ENCODE measurements around the gene CRNN.

CRNN gene

DNA sequence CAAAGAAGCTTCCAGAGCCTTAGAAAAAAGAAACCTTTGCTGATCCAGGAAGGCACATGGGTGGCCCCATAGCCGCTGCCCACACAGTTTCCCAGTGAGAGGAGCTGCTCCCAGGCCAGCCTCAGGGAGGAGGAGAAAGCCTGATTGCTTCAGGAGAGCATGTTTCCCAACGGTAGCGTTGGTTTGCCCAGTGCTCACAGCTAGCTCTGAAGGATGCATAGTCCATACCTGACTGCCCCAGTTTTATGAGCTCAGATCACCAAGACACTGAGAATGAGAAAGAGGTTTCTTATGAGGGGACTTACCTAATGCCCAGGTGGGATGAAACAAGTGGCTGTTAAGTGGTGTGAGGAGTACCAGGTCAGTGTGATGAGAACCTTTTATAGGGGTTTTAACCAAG is at the start of gene CRNN:
Gene CRNN, minus strand, starts transcription at position 355 of the 400 bp plus-strand sequence. CDS start 2,030 bp downstream, outside the sequence.
- H3K4me3 ChIP-seq (ENCODE audit: low read depth, low read length), result no peak within 1 kb of the TSS
- TF ChIP-seq, protein P1, sequence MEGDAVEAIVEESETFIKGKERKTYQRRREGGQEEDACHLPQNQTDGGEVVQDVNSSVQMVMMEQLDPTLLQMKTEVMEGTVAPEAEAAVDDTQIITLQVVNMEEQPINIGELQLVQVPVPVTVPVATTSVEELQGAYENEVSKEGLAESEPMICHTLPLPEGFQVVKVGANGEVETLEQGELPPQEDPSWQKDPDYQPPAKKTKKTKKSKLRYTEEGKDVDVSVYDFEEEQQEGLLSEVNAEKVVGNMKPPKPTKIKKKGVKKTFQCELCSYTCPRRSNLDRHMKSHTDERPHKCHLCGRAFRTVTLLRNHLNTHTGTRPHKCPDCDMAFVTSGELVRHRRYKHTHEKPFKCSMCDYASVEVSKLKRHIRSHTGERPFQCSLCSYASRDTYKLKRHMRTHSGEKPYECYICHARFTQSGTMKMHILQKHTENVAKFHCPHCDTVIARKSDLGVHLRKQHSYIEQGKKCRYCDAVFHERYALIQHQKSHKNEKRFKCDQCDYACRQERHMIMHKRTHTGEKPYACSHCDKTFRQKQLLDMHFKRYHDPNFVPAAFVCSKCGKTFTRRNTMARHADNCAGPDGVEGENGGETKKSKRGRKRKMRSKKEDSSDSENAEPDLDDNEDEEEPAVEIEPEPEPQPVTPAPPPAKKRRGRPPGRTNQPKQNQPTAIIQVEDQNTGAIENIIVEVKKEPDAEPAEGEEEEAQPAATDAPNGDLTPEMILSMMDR (IDR thresholded peaks at IDR 0.05; ENCODE audit: low read depth, low read length), result no peak

DNA sequence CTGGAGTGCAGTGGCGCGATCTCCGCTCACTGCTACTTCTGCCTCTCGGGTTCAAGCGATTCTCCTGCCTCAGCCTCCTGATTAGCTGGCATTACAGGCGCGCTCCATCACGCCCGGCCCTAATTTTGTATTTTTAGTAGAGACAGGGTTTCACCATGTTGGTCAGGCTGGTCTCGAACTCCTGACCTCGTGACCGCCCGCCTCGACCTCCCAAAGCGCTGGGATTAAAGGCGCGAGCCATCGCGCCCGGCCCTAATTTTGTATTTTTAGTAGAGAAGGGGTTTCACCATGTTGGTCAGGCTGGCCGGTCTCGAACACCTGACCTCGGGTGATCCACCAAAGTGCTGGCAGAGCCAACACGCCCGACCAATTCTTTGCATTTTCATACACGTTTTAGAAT is 48.6 kb upstream of the CRNN start:
- H3K4me3 ChIP-seq (ENCODE audit: low read depth, low read length), result no peak overlapping the region
- TF ChIP-seq, protein P1 (IDR thresholded peaks at IDR 0.05; ENCODE audit: low read depth, low read length), result no peak

DNA sequence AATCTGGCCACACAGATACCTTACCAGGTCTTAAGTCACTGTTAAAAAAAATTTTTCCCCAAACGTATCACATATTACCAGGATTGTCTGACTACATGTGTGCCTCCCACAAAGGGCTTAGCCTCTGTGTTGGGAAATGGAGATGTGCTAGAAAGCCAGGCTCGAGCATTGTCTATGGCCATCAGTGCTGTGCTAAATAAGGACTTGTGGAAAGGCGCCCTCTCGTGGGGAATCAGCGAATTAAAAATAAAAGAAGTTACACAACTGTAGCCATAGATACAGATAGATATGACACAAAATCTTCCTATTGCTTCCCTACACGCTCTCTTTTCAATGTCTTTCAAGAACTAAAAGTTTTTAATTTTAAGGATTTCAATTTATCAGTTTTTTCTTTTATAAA is 47.5 kb upstream of the CRNN start:
- TF ChIP-seq, protein P1 (IDR thresholded peaks at IDR 0.05; ENCODE audit: low read depth, low read length), result peak; percentile 47
- no peak overlapping the region for H3K4me3 ChIP-seq (ENCODE audit: low read depth, low read length)

DNA sequence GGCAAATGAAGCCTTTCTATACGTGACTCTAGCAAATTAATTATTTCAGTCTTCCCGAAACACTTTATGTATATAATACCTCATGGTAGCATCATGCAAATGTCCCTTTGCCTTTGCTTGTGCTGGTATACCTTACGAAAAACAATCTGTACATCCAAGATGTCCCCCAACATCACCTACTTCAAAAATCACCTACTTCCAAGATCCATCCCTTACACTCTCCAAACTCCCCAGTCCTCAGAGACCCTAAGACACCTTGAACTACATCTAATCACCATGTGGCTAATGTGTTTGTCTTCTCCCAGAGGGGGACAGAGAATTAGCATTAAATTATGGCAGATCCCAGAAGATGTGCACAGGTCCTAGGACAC is 46.5 kb upstream of the CRNN start:
- TF ChIP-seq, protein P1 (IDR thresholded peaks at IDR 0.05; ENCODE audit: low read depth, low read length), result no peak
- no peak overlapping the region for H3K4me3 ChIP-seq (ENCODE audit: low read depth, low read length)

DNA sequence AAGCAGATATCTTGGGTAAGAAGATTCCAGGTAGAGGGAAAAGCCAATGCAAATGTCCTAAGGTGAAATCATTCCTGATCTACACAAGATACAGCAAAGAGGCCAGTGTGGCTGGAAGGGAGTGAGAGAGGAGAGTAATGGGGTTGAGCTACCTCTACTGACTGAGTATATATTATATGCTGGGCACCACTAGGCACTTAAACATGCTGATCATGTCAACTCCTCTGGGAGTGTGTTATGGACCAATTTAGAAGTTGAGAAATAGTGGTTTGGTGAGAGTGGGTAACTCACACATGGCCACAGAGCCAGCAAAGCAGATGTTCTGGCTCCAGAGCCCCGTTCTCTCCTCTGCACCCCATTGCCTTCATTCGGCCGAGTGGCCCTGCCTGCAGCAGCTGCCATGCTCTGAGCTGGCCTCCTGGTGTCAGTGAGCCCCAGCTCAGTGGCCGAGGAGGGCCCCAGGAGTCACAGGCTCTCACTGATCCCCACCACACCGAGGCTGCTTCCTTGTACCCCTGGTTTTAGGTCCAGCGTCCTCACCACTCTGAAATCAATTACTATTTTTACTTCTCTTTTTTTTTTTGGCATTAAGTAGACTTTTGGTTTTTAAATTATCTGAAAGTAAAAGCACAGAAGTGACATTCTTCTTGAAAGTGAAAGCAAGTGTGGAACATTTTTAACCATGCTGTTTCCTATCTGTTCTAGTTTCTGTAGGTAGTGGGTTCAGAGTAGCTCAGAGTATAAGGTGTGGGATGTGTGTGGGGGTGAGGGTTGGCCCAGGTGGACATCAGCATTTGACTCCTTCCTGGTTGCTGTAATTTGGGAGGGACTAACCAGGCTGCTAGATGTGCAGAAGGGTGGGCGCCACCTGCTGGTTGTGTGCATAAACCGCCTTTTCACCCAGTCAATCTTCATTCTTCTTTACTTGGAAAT is 45.8 kb upstream of the CRNN start:
- TF ChIP-seq, protein P1 (IDR thresholded peaks at IDR 0.05; ENCODE audit: low read depth, low read length), result peak; percentile 81
- peak overlapping the region; percentile 18 for H3K4me3 ChIP-seq (ENCODE audit: low read depth, low read length)

DNA sequence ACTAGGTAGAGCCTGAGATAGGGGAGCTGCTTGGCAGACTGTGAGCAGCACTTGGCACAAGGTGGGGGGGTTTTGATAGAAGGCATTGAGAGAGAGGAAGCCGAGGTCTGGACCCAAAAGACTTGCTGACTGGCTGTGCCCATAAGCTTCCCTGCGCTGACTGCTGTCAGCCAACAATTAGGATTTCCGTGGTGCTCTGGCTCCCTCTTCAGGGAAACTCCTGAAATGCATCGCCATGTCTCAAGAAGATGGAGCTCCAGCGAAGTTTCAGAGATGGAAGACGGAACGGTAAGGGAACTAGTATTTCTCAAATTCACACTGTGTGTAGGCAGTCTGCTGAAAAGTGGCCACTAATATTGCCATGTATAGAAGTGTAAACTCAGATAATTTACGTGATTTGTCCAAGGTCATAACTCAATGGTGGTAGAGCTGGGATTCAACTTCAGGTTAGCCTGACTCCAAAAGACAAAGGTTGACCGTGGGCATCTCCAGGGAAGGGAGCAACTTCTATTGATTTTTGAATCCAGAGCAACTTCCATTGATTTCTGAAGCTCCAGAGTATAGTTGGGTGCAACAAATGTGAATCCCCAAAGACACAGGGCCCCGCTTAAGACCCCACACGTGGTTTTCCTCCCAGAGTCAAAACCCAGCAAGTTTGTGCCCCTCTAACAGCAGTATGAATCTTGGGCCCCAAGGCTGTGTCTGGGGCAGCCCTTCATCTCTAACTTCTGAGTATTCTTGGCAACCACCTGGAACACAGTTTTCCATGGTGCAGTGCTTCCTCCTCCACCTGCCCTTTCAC is 44.5 kb upstream of the CRNN start:
- H3K4me3 ChIP-seq (ENCODE audit: low read depth, low read length), result no peak overlapping the region
- TF ChIP-seq, protein P1 (IDR thresholded peaks at IDR 0.05; ENCODE audit: low read depth, low read length), result peak; percentile 79

DNA sequence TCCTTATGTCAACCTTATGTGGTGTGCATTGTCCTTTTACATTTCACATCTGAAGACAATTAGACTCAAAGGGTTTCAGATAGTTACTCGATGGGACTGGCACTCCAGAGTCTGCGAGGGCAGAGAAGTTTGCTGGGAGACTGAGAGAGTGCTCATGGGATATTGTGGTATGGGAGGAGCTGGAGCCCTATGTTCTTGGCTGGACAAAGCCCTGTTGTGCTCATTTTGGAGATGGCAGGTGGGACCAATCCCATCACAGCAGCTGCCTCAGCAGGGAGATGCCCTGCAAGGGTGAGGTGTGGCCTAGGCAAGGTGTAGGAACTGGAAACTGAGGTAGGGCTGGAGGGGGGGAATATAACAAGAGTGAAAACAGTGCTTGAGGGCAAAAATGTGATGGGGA is 43.5 kb upstream of the CRNN start:
- no peak overlapping the region for H3K4me3 ChIP-seq (ENCODE audit: low read depth, low read length)
- TF ChIP-seq, protein P1 (IDR thresholded peaks at IDR 0.05; ENCODE audit: low read depth, low read length), result no peak
